ENCODE results near the gene SELP.

Gene SELP

GRCh38 chr1:169561692-169562091, 68.2 kb downstream of the SELP start:
- Histone ChIP-seq H2AFZ (ENCODE audit: low read depth, low read length) (no peak overlapping the region), H4K20me1 (ENCODE audit: insufficient read depth, low read length) (peaks cover 15% of the 10 kb centered on the region), H3K36me3 (replicated peaks; ENCODE audit: low read depth, low read length) (peaks cover 94% of the 10 kb centered on the region), H3K9me3 (ENCODE audit: insufficient read depth, low read length) (no peaks in the 10 kb centered on the region), H3K4me3 (ENCODE audit: low read length) (no peak overlapping the region), H3K4me2 (ENCODE audit: low read length) (no peak overlapping the region), H3K9ac (ENCODE audit: low read length) (no peak overlapping the region), H3K4me1 (ENCODE audit: low read length) (peaks cover 22% of the 10 kb centered on the region), H3K27me3 (ENCODE audit: low read depth, low read length) (no peaks in the 10 kb centered on the region), H3K27ac (ENCODE audit: low read length) (no peak overlapping the region), H3K79me2 (ENCODE audit: low read length) (peaks cover 27% of the 10 kb centered on the region)
- TF ChIP-seq EZH2phosphoT487 (IDR thresholded peaks at IDR 0.05; ENCODE audit: low read depth): no peak
- TF ChIP-seq, protein P1, sequence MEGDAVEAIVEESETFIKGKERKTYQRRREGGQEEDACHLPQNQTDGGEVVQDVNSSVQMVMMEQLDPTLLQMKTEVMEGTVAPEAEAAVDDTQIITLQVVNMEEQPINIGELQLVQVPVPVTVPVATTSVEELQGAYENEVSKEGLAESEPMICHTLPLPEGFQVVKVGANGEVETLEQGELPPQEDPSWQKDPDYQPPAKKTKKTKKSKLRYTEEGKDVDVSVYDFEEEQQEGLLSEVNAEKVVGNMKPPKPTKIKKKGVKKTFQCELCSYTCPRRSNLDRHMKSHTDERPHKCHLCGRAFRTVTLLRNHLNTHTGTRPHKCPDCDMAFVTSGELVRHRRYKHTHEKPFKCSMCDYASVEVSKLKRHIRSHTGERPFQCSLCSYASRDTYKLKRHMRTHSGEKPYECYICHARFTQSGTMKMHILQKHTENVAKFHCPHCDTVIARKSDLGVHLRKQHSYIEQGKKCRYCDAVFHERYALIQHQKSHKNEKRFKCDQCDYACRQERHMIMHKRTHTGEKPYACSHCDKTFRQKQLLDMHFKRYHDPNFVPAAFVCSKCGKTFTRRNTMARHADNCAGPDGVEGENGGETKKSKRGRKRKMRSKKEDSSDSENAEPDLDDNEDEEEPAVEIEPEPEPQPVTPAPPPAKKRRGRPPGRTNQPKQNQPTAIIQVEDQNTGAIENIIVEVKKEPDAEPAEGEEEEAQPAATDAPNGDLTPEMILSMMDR (IDR thresholded peaks at IDR 0.05; ENCODE audit: low read depth, low read length): no peak

DNA sequence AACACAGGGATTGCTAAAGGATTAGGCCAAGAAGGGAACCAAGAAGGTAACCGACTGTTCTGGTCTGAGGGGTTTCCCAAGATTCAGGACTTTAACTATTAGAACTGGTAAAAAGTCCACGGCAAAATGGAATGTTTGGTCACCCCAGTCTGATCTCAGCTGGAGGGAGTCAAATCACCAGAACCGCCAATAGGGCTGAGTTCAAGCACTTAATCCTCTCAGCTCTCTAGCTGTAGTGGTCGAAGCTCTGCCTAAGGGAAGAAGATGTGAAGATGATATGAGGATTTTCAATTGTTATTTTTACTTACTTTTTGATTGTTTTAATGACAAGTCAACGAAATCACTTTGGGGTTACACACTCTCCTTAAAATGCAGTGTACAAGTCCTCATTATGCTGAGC, 72.8 kb downstream of the SELP start:
- Histone ChIP-seq H3K36me3 (replicated peaks; ENCODE audit: low read depth, low read length) (peaks cover 94% of the 10 kb centered on the region), H3K4me1 (ENCODE audit: low read length) (peaks cover 31% of the 10 kb centered on the region), H2AFZ (ENCODE audit: low read depth, low read length) (no peak overlapping the region), H3K79me2 (ENCODE audit: low read length) (peaks cover 2% of the 10 kb centered on the region), H3K9ac (ENCODE audit: low read length) (no peak overlapping the region), H4K20me1 (ENCODE audit: insufficient read depth, low read length) (no peaks in the 10 kb centered on the region; the same call in 1 of the 2 replicates), H3K9me3 (ENCODE audit: insufficient read depth, low read length) (no peaks in the 10 kb centered on the region), H3K4me3 (ENCODE audit: low read length) (no peak overlapping the region), H3K27me3 (ENCODE audit: low read depth, low read length) (no peaks in the 10 kb centered on the region), H3K4me2 (ENCODE audit: low read length) (no peak overlapping the region), H3K27ac (ENCODE audit: low read length) (no peak overlapping the region)
- TF ChIP-seq, protein P1 (IDR thresholded peaks at IDR 0.05; ENCODE audit: low read depth, low read length): no peak
- no peak for TF ChIP-seq EZH2phosphoT487 (IDR thresholded peaks at IDR 0.05; ENCODE audit: low read depth)

GRCh38 chr1:169550294-169550693, 79.6 kb downstream of the SELP start:
- peaks cover 78% of the 10 kb centered on the region for H3K36me3 ChIP-seq (replicated peaks; ENCODE audit: low read depth, low read length)
- no peak overlapping the region for H3K4me2 ChIP-seq (ENCODE audit: low read length)
- H3K9ac ChIP-seq (ENCODE audit: low read length): no peak overlapping the region
- H2AFZ ChIP-seq (ENCODE audit: low read depth, low read length): no peak overlapping the region
- peaks cover 22% of the 10 kb centered on the region; the same call in 1 of the 2 replicates for H4K20me1 ChIP-seq (ENCODE audit: insufficient read depth, low read length)
- no peaks in the 10 kb centered on the region for H3K9me3 ChIP-seq (ENCODE audit: insufficient read depth, low read length)
- H3K4me3 ChIP-seq (ENCODE audit: low read length): no peak overlapping the region
- peaks cover 57% of the 10 kb centered on the region for H3K79me2 ChIP-seq (ENCODE audit: low read length)
- peak overlapping the region; percentile 45 for H3K27ac ChIP-seq (ENCODE audit: low read length)
- TF ChIP-seq EZH2phosphoT487 (IDR thresholded peaks at IDR 0.05; ENCODE audit: low read depth): no peak
- TF ChIP-seq, protein P1 (IDR thresholded peaks at IDR 0.05; ENCODE audit: low read depth, low read length): peak; percentile 64
- peaks cover 64% of the 10 kb centered on the region for H3K4me1 ChIP-seq (ENCODE audit: low read length)
- H3K27me3 ChIP-seq (ENCODE audit: low read depth, low read length): no peaks in the 10 kb centered on the region

DNA sequence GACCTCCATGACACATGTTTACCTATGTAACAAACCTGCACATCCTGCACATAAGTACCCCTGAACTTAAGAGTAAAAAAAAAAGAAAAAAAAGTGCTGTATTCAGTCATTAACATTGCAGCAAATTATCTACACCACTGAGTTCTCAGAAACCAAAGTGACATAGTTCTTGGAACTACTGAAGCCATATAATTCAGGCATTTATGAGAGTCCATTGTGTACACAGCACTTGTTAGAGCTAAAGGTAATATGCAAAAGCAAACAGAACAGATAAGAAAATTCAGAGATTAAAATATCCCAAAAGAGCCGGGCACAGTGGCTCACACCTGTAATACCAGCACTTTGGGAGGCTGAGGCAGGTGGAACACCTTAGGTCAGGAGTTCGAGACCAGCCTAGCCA, 81.6 kb downstream of the SELP start:
- Histone ChIP-seq H3K4me2 (ENCODE audit: low read length) (no peak overlapping the region), H3K9ac (ENCODE audit: low read length) (no peak overlapping the region), H3K27ac (ENCODE audit: low read length) (no peak overlapping the region), H3K4me3 (ENCODE audit: low read length) (no peak overlapping the region), H3K4me1 (ENCODE audit: low read length) (peaks cover 45% of the 10 kb centered on the region), H3K9me3 (ENCODE audit: insufficient read depth, low read length) (no peaks in the 10 kb centered on the region), H2AFZ (ENCODE audit: low read depth, low read length) (no peak overlapping the region), H3K27me3 (ENCODE audit: low read depth, low read length) (no peaks in the 10 kb centered on the region), H4K20me1 (ENCODE audit: insufficient read depth, low read length) (peaks cover 22% of the 10 kb centered on the region; the same call in 1 of the 2 replicates), H3K36me3 (replicated peaks; ENCODE audit: low read depth, low read length) (peaks cover 80% of the 10 kb centered on the region), H3K79me2 (ENCODE audit: low read length) (peaks cover 55% of the 10 kb centered on the region)
- no peak for TF ChIP-seq EZH2phosphoT487 (IDR thresholded peaks at IDR 0.05; ENCODE audit: low read depth)
- TF ChIP-seq, protein P1 (IDR thresholded peaks at IDR 0.05; ENCODE audit: low read depth, low read length): no peak
